Endothelial cell of umbilical vein (primary cell): ENCODE results near the gene TMEM209. TPM values are rescaled to one million over a fixed set of nuclear protein-coding genes. Genes with fewer than 3 reads are reported as not detected.
A peak's percentile ranks its signal among the peaks of the same experiment; 100 is the strongest.

Source experiments
- BruUV-seq: library from RNA; stranded (reverse); fragments of 400-500 nt; replicated peaks from 2 replicates; lab custom pipeline; 2021; lab: Mats Ljungman, UMichigan
- CTCF ChIA-PET: fragments of 300-600, 350-600 bp; sonication (Branson Sonifier 250); formaldehyde crosslinking; loops from one replicate; lab custom pipeline; 2021; ENCODE audit warnings: antibody characterized with exemption, inconsistent platforms; lab: Charles Lee
- POLR2A ChIA-PET: fragments of 300-600, 350-600 bp; sonication (Branson Sonifier 250); formaldehyde crosslinking; loops from one replicate; lab custom pipeline; 2021; ENCODE audit warnings: antibody characterized with exemption, inconsistent platforms; lab: Charles Lee
- DNase-seq: peaks from one replicate; pipeline ENCODE4 v3.0.0-alpha.2; 2011; ENCODE audit warnings: low read depth, low spot score
- FAIRE-seq: peaks from 2 replicates; lab custom pipeline; 2011; peaks lifted over from hg19 to GRCh38; lab: Jason Lieb, UNC
- H2AFZ ChIP-seq: 2 replicates; pipeline ENCODE4 v1.6.0; 2012; ENCODE audit warnings: low read depth, low read length, control low read depth, inconsistent platforms
- H3K27ac ChIP-seq: 2 replicates; pipeline ENCODE4 v1.5.1; 2011; ENCODE audit warnings: low read depth, mild to moderate bottlenecking, control low read depth, low read length, moderate library complexity; ENCODE audit not compliant: insufficient read depth
- H3K27me3 ChIP-seq, 2 experiments: 2 replicates each; pipeline versions ENCODE4 v1.6.0 to v1.6.1; 2011; ENCODE audit warnings: low read length in 2 of 2, mixed read lengths in 1 of 2; ENCODE audit not compliant: control insufficient read depth in 2 of 2, insufficient read depth in 2 of 2
- H3K36me3 ChIP-seq, 2 experiments: 2 replicates in 1 of 2; 3 replicates in 1 of 2; pipeline ENCODE4 v1.5.1; 2011; ENCODE audit warnings: low read length in 2 of 2, mild to moderate bottlenecking in 1 of 2, moderate library complexity in 1 of 2; ENCODE audit not compliant: control insufficient read depth in 2 of 2, insufficient read depth in 2 of 2; ENCODE audit errors: extremely low read depth in 1 of 2
- H3K4me1 ChIP-seq: 3 replicates; pipeline ENCODE4 v1.5.1; 2011; ENCODE audit warnings: mild to moderate bottlenecking, low read length; ENCODE audit not compliant: control insufficient read depth, insufficient read depth; ENCODE audit errors: extremely low read depth
- H3K4me2 ChIP-seq: 2 replicates; pipeline ENCODE4 v1.6.1; 2011; ENCODE audit warnings: low read length, control low read depth, mixed read lengths; ENCODE audit not compliant: insufficient read depth
- H3K4me3 ChIP-seq, 3 experiments: fragments of 200-600 bp in 1 of 3; sonication (generic), shearing (Covaris generic) in 1 of 3; replicated peaks in 1 of 3; 2 replicates each; pipeline ENCODE4 v1.5.1; 2011 to 2016; ENCODE audit warnings: control low read depth in 3 of 3, low read length in 3 of 3, mild to moderate bottlenecking in 2 of 3, inconsistent platforms in 1 of 3, low read depth in 1 of 3, moderate library complexity in 1 of 3; ENCODE audit not compliant: insufficient read depth in 1 of 3
- H3K79me2 ChIP-seq: 2 replicates; pipeline ENCODE4 v1.6.0; 2012; ENCODE audit warnings: low read length, inconsistent platforms; ENCODE audit not compliant: control insufficient read depth, insufficient read depth
- H3K9ac ChIP-seq: replicated peaks from 2 replicates; pipeline ENCODE3; 2011; ENCODE audit warnings: low read length, control low read depth; ENCODE audit not compliant: insufficient read depth; ENCODE audit errors: extremely low read depth
- H3K9me1 ChIP-seq: replicated peaks from 3 replicates; pipeline ENCODE4 v1.6.0; 2011; ENCODE audit warnings: mild to moderate bottlenecking, low read length; ENCODE audit not compliant: control insufficient read depth, insufficient read depth; ENCODE audit errors: extremely low read depth
- H3K9me3 ChIP-seq: replicated peaks from 2 replicates; pipeline ENCODE4 v1.5.1; 2012; ENCODE audit warnings: low read length, inconsistent platforms; ENCODE audit not compliant: control insufficient read depth, insufficient read depth
- H4K20me1 ChIP-seq: replicated peaks from 2 replicates; pipeline ENCODE3; 2011; ENCODE audit warnings: mild to moderate bottlenecking, low read length; ENCODE audit not compliant: control insufficient read depth, insufficient read depth; ENCODE audit errors: extremely low read depth
- CTCF ChIP-seq, 2 donors: IDR thresholded peaks; 1 replicate in 1 of 2; 2 replicates in 1 of 2; pipeline ENCODE4 v1.5.1; 2011; ENCODE audit warnings: low read length in 2 of 2, mild to moderate bottlenecking in 2 of 2, moderate library complexity in 2 of 2, control low read depth in 1 of 2, inconsistent platforms in 1 of 2, low read depth in 1 of 2; ENCODE audit not compliant: insufficient read depth in 1 of 2; ENCODE audit errors: extremely low read depth in 1 of 2
- EZH2 ChIP-seq: IDR thresholded peaks from 2 replicates; pipeline ENCODE4 v1.6.1; 2012; ENCODE audit warnings: borderline replicate concordance, low read depth, mild to moderate bottlenecking, moderate library complexity, low read length, inconsistent platforms; ENCODE audit not compliant: severe bottlenecking
- FOS ChIP-seq: IDR thresholded peaks from 2 replicates; pipeline ENCODE4 v1.6.1; 2011; ENCODE audit warnings: mild to moderate bottlenecking, low read length, moderate library complexity, borderline replicate concordance; ENCODE audit not compliant: insufficient read depth
- GATA2 ChIP-seq: IDR thresholded peaks from 2 replicates; pipeline ENCODE4 v1.7.0; 2011; ENCODE audit warnings: low read depth, mild to moderate bottlenecking, moderate library complexity, mixed read lengths, low read length; ENCODE audit not compliant: insufficient read length, insufficient read depth
- JUN ChIP-seq: IDR thresholded peaks from 2 replicates; pipeline ENCODE4 v1.6.1; 2011; ENCODE audit warnings: borderline replicate concordance, low read depth; ENCODE audit not compliant: insufficient read length, insufficient read depth
- MYC ChIP-seq: IDR thresholded peaks from one replicate; pipeline ENCODE4 v1.6.1; 2011; ENCODE audit warnings: mild to moderate bottlenecking, low read depth, low read length
- POLR2A ChIP-seq: IDR thresholded peaks from 2 replicates; pipeline ENCODE4 v1.6.1; 2012; ENCODE audit warnings: low read depth, mild to moderate bottlenecking, control low read depth, low read length
- POLR2AphosphoS5 ChIP-seq: IDR thresholded peaks from 2 replicates; pipeline ENCODE4 v1.6.1; 2012; ENCODE audit warnings: low read depth, mild to moderate bottlenecking, control low read depth, low read length, moderate library complexity; ENCODE audit not compliant: insufficient read depth
- dilution Hi-C: fragments of 300-500 bp; cut with MboI; formaldehyde crosslinking; loops from one replicate; pipeline ENCODE4 v1.15.0; 2019; ENCODE audit warnings: low sequenced_read_pairs; ENCODE audit not compliant: extremely low pct_ligation_motif_present
- intact Hi-C: fragments of 100-400 bp; cut with micrococcal nuclease; formaldehyde crosslinking; loops from one replicate; pipeline ENCODE4 v1.10.0; 2022
- polyA plus RNA-seq, 4 experiments: library from polyadenylated mRNA; depleted of rRNA in 3 of 4; stranded (reverse) in 3 of 4; unstranded in 1 of 4; fragments of >200 nt; gene quantifications; 2 replicates each; pipeline versions ENCODE4 v1.2.1 to v1.2.3, GENCODE V29; 2011 to 2012; ENCODE audit warnings: missing spikeins in 1 of 4
- total RNA-seq: library from RNA; stranded (reverse); gene quantifications from 2 replicates; pipeline ENCODE4 v1.2.3, GENCODE V29; 2021
- TF ChIP-seq, protein P1 (sequence below): IDR thresholded peaks from 2 replicates; pipeline ENCODE4 v1.6.1; 2011; ENCODE audit not compliant: insufficient read depth, insufficient read length

Gene TMEM209
- total and polyA plus RNA-seq, 2 donors (not counting 3 experiments of a cell fraction or from before 2014, with no cell fraction given) = 13.0 to 16.6 TPM

DNA sequence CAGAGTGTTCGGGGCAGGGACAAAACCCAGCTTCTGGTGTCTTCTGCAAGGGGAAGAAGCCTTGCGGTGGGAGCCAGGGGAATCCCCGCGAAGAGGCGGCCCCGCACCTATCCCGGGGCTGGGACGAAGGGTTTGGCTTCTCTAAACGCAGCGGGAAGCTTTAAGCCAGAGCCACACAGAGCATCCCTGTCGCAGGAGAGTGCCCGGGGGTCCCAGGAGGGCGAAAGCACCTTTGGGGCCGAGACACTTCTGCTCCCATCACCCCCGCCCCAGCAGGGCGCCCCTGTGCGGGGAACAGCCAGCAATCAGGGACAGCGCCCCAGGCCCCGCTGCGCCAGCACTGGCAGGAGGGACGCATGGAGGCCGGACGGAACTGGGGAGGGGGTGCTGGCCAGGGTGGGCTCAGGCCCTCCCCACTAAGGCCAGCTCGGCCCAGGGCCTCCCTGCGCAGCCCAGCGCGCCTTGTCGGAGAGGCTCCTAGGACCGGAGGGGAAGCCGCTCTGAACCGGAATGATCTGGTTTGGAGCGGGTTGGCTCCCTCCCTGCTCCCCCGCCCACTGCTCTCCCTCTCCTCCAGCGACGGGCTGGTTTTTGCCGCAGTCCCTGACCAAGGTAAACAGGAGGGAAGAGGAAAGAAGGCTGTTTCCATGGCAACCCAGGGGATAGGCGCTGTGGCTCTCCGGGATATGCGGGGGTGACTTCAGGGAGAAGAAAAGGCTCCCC is 63.9 kb downstream of the TMEM209 start:
- H3K4me2 ChIP-seq = peak overlapping the region; percentile 54
- TSS peak; percentile 40 for BruUV-seq

GRCh38 chr7:130140551-130141160 is 64.5 kb downstream of the TMEM209 start:
- Histone ChIP-seq H3K9me3 (no peaks in the 10 kb centered on the region), H3K27ac (peak overlapping the region; percentile 5), H3K9me1 (no peaks in the 10 kb centered on the region), H3K4me2 (peak overlapping the region; percentile 54), H2AFZ (peak overlapping the region; percentile 92), H3K4me3 (peak overlapping the region in 1 of 3 experiments; percentile 47), H3K36me3 (no peaks in the 10 kb centered on the region), H3K27me3 (no peaks in the 10 kb centered on the region), H3K79me2 (no peaks in the 10 kb centered on the region), H4K20me1 (no peaks in the 10 kb centered on the region), H3K4me1 (peaks cover 3% of the 10 kb centered on the region), H3K9ac (peak overlapping the region; percentile 74)
- CTCF ChIA-PET = interaction anchor here (1.1 kb wide), 1 partner anchor 57 kb away, joined by 3 read pairs; no protein-coding TSS in a partner anchor
- POLR2A ChIA-PET = no interaction called here
- DNase-seq (no peak), FAIRE-seq (no peak)
- intact Hi-C loops (loop anchor here (5.0 kb wide), 1 partner anchor 1313 kb away; no protein-coding TSS in a partner anchor), dilution Hi-C loops (no loop called here)
- TF ChIP-seq, protein P1, sequence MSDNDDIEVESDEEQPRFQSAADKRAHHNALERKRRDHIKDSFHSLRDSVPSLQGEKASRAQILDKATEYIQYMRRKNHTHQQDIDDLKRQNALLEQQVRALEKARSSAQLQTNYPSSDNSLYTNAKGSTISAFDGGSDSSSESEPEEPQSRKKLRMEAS = no peak
- TF ChIP-seq GATA2 (no peak), JUN (no peak), POLR2A (no peak), MYC (no peak), POLR2AphosphoS5 (no peak), FOS (no peak), EZH2 (no peak), CTCF (IDR thresholded peaks at IDR 0.05; ENCODE audit: extremely low read depth in 1 of 2, insufficient read depth in 1 of 2, low read depth in 1 of 2, low read length in 2 of 2) (no peak)
- BruUV-seq = no TSS peak

More for the DNA sequence above, 63.9 kb downstream of the TMEM209 start:
- peak overlapping the region; percentile 92 for H2AFZ ChIP-seq
- H3K27me3 ChIP-seq = no peaks in the 10 kb centered on the region
- H4K20me1 ChIP-seq = no peaks in the 10 kb centered on the region
- dilution Hi-C loops (no loop called here), intact Hi-C loops (loop anchor here (5.0 kb wide), 1 partner anchor 1314 kb away; no protein-coding TSS in a partner anchor)
- H3K9me3 ChIP-seq = no peaks in the 10 kb centered on the region
- peaks cover 3% of the 10 kb centered on the region for H3K4me1 ChIP-seq
- H3K36me3 ChIP-seq = no peaks in the 10 kb centered on the region
- FAIRE-seq = peak; percentile 81
- H3K9me1 ChIP-seq = no peaks in the 10 kb centered on the region
- peak; percentile 48 for DNase-seq
- ChIA-PET POLR2A (no interaction called here), CTCF (interaction anchor here (1.1 kb wide), 1 partner anchor 57 kb away, joined by 3 read pairs; no protein-coding TSS in a partner anchor)
- peak overlapping the region; percentile 12 to 47 (median 45) for H3K4me3 ChIP-seq
- H3K9ac ChIP-seq = peak overlapping the region; percentile 74
- peak overlapping the region; percentile 5 for H3K27ac ChIP-seq
- TF ChIP-seq POLR2AphosphoS5 (no peak), FOS (no peak), POLR2A (peak; percentile 43)
- TF ChIP-seq, protein P1 = no peak
- no peaks in the 10 kb centered on the region for H3K79me2 ChIP-seq
